ELR (cell line): ENCODE measurements around the gene UBAC2.
A peak's percentile ranks its signal among the peaks of the same experiment; 100 is the strongest.

ENCODE experiments used
- DNase-seq: peaks from one replicate; pipeline ENCODE4 v3.0.0-alpha.2; 2015; ENCODE audit warnings: low read depth

UBAC2 gene

DNA sequence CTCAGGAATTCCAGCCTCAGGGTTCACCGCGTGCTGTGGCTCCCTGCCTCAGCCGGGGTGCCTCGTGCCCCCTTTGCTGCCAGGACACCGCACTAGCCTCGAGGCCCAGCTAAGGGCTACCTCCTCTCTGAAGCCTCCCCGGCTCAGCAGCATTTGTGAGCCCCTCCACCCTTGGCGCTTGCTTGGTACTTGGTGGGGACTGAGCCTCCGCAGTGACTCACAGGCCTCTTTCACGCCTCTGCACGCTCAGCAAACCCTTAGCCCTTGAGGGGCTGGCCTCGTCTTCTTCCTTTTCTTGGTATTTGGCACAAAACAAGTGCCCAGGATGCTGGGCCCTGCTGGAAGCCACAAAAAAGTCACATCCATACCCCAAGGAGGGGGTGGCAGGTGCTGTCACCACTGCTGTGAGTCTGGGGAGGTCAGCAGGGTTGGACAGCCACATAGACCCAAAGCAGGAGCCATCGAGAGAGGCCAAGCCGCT lies 215.2 kb downstream of the UBAC2 start:
- no peak for DNase-seq

DNA sequence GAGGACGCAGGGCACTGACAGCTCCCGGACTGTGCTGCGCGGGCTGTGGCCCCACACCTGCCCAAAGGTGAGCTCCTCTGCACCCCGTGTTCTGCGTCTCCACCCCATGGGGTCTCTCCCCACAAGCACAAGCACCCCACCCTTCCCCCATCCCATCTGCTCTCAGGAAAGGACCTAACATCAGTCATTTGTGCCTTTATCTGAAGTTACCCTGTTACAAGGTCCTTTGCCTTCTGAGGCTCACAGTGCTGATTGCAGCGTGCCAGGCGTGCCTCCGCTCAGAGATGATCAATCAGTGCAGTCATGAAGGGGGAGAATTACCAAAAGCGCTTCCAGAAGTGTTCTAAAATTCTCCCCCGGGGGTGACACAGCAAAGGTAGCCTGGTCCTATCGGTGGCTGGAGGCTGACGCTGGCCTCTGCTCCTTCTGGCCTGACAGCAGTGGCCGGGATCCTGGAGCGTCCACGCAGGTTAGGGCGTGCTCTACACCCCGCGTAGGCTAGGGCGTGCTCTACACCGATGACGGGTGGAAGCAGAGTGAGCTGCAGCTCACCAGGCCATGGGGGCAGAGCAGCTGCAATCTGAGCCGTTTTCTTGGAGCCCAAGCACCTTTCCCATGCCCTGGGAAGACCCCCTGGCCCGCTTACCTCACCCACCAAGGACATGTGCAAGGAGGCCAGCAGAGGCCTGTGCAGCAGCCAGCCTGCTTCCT lies 215.9 kb downstream of the UBAC2 start:
- no peak for DNase-seq

DNA sequence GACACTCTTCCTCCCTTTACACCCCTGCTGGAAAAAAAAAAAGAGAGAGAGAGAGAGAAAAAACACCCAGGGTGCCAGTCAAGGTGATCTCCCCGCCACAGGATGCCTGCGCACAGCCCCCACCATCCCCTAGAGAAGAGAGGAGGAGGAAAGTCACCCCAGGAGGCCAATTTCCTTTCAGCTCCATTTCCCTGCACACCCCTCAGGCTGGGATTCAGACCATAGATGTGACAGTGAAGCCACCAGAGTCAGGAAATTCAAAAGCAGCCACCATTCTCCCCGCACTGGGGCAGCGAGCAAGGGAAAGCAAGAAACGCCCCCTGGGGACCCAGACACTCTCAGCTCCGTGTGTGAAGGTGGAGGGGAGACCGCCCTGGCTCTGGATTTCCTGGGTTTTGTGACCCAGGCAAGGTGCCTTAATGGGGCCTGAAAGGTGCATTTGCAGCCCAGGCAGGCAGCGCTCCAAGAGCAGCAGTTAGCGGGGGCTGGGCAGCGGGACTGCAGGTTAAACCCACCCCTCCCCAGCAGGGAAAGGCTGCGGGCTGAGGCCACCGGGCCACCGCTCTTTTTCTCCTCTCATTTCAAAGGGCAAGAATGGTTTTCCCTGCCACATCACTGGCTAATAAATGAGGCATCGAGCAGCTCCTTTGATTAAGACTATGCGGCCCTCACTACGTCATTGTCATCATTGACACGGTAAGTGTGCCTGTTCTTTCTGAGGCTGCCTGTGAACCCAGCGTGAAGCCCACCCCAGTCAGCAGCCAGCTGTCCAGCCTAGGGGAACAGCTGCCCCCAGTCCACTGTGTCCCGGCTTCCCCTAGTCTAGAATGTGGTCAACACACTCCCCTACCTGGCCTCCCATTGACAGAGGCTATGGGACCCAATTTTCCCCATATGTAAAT lies 216.8 kb downstream of the UBAC2 start:
- no peak for DNase-seq

DNA sequence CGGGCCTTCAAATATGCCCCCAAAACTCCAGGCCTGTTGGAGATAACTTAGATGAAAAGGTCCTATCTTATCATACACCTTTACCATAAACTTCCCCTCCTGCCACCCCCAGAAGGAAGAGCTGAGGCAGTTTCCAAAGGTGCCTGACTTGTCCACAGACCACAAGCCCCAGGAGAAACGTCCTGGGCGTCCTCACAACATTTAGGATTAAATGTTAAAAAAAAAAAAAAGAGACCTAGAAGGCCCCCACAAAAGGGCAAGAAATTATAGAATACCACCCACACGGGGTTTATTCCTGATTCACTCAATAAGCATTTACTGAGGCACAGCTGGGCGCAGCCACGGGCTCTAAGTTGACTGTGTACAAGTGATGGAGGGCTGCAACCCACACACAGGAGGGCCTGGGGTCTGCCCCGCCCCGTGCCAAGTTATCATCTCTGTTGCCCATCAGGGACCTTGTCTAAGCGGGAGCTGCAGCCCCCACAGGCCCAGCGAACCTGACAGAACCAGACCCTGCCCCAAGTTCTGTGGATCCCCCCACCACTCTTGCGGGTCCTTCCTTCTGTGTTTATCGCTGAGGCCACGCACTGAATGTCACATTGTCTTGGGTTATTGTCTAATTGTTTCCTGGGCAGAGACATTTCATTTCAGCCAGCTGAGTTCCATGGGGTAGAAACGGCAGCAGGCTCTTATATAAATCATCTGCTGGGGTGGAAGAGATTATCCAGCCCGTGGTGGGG lies 217.6 kb downstream of the UBAC2 start:
- DNase-seq: no peak

DNA sequence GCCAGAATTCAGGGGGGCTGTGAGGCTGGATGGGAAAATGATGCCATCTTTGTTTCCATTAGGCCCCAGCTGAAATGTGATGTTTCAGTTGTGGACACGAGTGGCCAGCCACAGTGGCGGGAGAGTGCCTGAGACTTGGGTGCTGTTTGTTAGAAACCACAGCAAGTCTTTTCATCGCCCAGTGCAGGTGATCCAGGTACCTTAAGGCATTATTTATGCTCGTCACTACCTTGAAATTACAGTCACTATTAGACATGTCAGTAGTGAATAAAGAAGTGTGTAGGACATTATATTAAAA lies 218.1 kb downstream of the UBAC2 start:
- no peak for DNase-seq

DNA sequence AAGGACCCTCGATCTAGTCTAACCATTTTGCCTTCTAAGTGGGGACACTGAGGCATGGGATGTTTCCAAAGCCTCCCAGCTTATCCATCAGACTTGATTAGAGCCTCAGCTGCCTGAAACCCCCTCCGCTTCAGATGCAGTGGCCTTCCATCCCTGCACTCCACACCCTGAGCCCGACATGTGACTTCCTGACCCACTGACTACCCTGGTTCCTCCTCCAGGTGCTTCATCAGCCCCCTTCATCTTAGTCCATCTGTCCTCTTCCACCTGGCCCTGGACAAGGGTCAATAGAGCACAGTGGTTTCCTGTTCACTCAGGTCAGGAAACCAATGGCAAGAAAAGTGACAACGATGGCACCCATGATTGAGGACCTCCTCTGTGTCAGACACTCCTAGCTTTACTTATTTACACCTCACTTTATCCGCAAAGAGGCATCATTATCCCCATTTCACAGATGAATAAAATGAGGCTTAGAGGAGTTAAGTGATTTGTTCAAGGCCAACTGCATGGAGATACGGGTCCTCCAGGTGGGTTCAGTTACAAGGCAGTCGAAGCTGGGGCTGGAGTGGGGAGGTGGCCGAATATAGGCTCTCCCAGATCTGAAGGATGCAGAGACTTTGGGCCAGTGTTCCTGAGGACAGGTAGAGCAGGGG lies 219.1 kb downstream of the UBAC2 start:
- no peak for DNase-seq

DNA sequence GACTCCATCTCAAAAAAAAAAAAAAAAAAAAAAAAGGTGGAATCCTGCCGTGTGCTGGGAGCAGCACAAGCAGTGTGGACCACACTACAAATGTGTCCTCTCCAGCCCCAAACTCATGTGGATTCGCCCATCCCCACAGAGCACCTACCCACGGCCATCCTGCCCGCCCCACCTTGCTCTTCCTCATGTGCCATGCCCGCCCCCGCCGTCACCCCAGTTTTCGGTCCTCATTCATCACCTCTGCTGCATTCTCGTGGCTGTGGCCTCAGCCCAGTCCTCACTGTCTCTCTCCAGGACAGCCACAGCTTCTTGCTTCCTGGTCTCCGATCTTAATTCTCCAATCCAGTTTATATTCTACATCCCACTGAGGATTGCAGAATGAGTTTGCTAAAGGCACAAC lies 220.6 kb downstream of the UBAC2 start:
- DNase-seq: no peak

DNA sequence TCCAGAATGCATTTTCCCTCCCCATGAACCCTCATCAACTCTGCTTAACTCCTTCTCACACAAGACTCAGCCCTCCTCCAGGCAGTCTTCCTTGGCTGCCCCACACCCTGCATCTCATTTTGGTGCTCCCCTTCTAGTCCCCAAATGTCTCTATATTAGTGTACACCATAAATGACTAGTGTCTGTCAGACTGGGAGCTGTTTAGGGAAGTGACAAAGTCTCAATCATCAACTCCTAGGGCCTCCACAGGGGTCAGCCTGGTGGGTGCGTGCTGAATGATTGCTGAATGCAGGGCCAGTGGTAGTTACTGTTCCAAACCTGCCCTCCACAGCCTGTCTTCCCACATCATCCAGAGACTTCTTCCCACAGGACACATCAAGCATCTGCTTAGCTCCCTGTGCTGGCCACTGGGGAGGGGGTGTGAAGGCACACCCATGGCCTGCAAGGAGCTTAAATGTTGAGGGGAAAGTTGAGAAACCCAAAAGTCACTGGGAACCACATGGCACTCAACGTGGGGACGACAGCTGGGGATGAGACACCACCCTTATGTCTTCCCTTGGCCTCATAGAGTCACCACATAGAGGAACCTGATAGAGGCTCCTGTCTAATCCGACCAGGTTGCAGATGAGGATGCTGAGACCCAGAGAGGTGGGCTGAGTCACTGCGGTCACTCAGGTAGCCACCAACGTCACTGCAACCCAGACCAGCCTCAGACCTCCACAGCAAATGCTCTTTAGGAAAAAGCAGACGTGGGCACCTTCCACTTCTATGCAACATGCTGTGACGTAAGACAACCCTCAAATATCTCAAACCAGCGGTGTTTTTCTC lies 221.3 kb downstream of the UBAC2 start:
- no peak for DNase-seq

DNA sequence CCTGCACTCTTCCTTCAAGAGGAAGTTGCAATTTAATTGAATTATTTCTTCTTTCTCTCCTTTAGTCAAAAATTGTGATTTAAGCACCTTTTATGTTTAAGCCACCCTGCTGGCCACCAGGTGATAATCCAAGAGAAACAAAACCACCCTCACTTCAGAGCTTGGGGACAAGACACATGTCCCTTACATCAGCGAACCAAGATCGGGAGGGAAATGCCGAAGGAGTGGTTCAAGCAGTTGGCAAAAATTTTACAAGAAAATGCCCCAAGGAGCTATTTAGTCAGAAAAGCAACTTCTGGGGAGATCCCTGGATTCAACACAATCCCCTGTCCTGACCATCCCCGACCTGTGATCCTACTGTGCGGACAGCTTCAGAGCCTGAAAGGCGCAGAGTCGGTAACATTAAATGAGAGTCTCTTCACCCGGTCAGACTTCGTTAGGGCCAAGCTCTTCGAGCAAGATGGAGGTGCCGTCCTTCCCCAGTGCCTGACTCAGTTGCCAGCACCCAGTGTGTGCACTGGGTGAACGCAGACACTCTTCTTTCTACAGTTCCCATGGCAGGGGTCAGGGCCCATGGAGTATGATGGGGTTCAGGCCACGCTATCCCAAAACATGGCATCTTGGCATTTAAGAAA lies 222.0 kb downstream of the UBAC2 start:
- DNase-seq: no peak

DNA sequence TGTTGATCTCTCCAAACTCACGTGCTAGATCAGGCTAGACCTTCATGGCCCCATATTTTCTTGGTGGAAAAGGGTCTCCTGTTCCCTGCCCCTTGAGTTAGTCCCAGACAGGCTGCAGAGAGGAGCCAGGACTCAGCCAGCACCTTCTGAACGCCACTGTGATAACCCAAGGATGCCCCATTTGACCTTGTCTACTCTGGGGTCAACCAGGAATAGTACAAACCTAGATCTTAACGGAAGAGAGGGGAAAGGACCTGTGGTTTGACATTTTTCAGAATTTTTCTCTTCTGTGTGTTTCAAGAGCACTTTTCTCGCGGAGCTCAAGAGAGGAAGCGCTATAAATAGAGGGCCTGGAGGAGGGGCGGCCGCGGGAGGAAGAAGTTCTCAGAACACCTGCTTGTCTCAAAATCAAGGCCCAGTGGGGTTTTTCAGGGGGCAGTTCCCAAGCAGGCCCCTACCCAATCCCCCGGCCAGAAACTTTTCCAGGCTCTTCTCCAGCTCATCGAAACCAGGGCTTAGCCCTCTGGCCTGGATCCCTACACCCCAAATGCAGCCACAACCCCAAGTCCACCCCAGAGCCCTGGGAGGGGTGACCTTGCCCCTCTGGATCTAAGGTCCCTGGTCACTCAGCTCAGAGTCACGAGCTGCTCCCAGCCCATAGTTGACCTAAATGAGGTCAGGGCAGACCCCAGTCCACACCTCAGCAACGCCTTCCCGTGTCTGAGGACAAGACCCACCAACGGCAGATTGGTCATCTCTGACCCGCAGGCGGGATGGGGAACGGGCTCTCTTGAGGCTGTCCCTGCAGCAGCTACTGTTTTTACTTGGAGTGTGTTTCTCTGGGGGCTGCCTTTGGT lies 225.1 kb downstream of the UBAC2 start:
- DNase-seq: no peak

DNA sequence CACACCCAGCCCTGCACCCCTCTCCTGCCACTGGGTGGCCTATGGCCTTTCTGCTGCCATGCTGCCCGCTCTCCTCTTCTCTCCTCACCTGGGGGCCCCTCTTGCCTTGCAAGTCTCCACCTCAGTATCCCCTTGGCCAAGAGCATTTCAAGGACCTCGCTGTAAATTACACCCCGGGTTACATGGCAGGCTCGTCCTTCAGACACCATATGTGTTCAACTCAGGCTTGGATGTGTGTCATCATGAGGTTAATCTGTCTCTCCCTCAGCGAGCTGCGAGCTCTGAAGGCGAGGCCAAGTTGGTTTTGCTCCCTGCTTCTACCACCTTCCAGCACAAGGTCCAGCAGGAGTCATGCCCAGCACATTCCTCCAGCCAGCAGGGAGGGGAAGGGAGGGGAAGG lies 225.8 kb downstream of the UBAC2 start:
- DNase-seq: no peak

DNA sequence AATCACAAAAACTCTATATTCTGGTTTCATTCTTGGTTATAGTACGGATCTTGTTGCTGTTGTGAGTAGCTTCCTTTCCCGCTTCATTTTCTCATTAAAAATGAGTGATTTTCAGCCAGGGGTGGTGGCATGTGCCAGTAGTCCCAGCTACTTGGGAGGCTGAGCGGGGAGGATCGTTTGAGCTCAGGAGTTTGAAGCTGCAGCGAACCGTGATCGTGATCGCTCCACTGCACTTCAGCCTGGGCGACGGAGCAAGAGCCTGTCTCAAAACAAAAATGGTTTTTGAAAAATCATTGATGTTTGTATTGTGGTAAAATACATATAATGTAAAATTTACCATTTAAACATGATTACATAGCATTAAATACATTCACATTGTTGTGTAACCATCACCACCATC lies 229.0 kb downstream of the UBAC2 start:
- no peak for DNase-seq

DNA sequence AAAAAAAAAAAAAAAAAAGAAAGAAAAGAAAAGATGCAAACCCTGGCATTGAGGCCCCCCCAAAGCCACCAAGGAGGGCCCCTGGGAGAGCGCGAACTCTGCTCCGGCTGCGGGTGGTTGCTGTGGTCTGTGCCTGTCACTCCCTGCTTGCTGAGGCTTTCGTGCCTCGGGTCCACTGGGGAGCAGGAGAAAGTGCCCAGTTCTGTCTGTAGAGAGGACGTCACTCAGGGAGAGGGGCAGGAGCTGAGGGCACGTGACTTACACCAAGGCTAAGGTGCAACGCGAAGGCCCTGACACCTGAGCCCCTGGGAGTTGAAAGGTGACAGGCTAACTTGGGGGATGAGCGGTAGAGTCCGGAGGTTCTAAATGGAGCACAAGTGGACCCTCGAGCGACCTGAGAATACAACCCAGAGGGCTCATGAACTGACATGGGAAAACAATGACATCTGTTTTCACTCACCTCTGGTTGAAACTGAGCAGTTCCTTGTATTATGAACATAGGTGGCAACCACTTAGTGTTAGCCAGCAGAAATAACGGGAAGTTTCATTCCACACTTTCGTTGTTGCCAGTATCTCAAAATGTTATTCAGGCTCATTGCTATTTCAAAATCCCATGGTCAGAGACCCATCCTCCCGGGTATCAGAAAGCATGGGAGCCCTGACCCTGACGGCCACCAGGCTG lies 231.4 kb downstream of the UBAC2 start:
- DNase-seq: no peak

DNA sequence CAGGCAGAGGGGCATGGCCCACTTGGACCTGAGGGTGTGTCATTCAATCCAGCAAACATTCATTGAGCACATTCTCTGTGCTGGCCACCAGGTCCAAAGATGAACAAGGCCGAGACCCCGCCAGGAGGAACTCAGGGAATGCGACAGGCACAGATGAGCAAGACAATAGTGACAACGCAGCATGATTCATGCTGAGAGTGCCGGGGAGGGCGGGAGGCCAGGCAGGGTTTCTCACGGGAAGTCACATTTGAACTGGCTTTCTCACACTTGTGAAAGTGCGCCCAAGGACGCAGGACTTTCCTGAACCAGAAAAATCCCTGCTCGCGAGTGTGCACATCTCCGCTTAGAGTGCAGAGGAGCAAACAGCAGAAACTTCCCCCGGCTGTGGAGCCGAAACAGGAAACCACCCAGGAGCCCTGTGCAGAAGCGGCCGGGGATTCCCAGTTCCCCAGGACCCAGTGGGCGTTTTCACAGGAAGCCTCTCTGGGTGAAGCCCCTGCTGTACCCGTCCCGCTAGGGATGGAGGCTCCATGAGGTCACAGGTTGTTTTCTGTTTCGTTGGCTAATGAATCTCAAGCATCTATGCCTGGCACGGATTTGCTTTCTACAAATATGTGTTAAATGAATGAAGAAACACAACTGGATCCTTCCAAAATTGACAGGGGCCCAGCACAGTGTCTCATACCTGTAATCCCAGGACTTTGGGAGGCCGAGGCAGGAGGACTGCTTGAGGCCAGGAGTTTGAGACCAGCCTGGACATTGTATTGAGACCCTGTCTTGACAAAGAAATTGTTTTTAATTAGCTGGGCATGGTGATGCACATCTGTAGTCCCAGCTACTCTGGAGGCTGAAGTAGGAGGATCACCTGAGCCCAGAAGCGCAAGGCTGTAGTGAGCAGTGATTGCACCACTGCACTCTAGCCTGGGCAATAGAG lies 232.2 kb downstream of the UBAC2 start:
- DNase-seq: peak; percentile 89

DNA sequence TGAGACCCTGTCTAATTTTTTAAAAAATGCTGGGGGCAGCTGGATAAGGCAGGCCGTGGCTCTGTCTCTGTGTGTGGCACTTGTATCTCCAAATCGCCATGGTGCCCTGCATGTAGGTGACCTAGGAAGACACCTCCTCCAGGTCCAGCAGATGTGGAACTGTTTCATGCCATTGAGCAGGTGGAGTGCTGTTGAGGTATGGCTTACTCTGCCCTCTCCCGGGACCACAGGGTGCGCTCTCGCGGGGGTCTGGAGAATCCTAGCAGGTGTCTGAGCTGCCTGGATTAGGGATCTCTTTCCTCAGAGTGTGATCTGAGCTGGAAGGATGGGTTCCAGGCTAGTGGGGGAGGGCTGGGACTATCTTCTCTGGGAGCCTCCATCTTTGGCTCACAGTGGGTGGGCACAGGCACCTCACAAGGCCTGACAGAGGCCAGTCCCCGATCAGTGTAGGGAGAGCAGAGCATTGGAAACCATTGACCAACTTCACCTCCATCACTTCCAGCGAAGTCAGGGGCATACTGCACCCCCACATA lies 233.0 kb downstream of the UBAC2 start:
- no peak for DNase-seq

DNA sequence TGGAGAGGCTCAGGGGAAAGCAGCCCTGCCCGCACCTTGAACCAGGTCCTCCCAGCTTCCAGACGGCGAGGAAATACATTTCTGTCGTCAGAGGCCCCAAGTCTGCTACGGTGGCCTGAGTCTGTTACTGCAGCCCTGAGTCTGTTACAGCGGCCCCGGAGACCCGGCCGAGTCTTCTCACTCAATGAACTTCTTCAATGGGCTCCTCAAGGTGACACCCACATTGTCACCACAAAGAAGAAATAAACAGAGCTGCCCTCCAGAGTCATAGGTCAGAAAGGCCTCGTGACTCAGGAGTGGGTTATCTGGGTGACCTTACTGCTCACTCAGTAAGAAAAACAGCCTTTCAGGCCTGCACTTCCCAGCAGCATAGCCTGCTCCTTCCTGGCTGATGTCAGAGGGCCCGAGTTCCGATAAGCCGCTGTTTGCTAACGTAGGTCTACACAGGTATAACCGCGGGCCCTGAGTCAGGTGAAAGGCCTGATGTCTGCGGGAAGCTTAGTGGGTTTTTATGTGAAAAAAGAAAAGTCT lies 233.7 kb downstream of the UBAC2 start:
- DNase-seq: peak; percentile 8

DNA sequence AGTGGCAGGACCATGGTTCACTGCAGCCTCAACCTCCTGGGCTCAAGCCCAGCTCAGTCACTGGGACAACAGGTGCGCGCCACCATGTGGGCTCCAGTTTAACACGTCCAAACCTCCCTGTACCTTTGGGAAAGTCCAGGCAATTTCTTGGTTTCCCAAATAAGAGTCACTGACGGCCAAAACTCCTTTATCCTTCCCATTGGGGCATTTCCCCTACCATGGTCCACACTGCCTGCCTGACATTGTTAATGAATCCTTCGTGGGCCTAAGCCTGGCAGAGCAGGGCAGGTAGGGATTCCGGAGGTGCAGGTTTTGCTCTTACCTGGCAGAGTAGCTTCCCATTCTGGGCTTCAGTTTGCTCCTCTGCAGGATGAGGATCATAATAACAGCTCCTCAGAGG lies 234.5 kb downstream of the UBAC2 start:
- no peak for DNase-seq

DNA sequence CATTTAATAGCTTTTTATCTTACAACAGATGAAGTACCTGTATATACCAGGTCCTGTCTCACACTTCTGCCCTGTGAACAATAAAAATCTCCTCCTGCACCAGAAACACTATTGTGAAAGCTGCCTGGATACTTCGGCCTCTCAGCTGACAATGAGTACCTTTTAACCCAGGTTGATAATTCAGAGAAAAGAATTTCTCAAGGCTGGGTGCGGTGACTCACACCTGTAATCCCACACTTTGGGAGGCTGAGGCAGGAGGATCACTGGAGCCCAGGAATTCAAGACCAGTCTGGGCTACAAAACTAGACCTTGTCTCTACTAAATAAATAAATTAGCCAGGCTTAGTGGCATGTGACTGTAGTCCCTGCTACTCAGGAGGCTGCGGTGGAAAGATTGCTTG lies 235.3 kb downstream of the UBAC2 start:
- DNase-seq: no peak
